Measurements from ENCODE around the gene PTAR1.

Gene PTAR1

GRCh38 chr9:69785757-69786156, 25.9 kb upstream of the PTAR1 start:
- ATAC-seq, result peak; percentile 63; the same call in 2 of the 3 replicates

GRCh38 chr9:69773258-69773657, 13.4 kb upstream of the PTAR1 start:
- no peak for ATAC-seq

More at GRCh38 chr9:69785757-69786156, 25.9 kb upstream of the PTAR1 start:
- TF ChIP-seq SNAI2 (CRISPR knock-in tag; IDR thresholded peaks at IDR 0.05) (no peak), ARNTL (CRISPR knock-in tag; IDR thresholded peaks at IDR 0.05; ENCODE audit: borderline replicate concordance, low read depth) (no peak), RARB (CRISPR knock-in tag; IDR thresholded peaks at IDR 0.05) (no peak), BACH2 (CRISPR knock-in tag; IDR thresholded peaks at IDR 0.05; ENCODE audit: borderline replicate concordance) (no peak), ZFP3 (CRISPR knock-in tag; IDR thresholded peaks at IDR 0.05) (no peak), CSDC2 (CRISPR knock-in tag; IDR thresholded peaks at IDR 0.05) (no peak)

GRCh38 chr9:69771775-69772418, 12.1 kb upstream of the PTAR1 start:
- no peak for ATAC-seq
- TF ChIP-seq RARB (CRISPR knock-in tag; IDR thresholded peaks at IDR 0.05), result no peak
- TF ChIP-seq ZFP3 (CRISPR knock-in tag; IDR thresholded peaks at IDR 0.05), result no peak
- TF ChIP-seq, protein P1, sequence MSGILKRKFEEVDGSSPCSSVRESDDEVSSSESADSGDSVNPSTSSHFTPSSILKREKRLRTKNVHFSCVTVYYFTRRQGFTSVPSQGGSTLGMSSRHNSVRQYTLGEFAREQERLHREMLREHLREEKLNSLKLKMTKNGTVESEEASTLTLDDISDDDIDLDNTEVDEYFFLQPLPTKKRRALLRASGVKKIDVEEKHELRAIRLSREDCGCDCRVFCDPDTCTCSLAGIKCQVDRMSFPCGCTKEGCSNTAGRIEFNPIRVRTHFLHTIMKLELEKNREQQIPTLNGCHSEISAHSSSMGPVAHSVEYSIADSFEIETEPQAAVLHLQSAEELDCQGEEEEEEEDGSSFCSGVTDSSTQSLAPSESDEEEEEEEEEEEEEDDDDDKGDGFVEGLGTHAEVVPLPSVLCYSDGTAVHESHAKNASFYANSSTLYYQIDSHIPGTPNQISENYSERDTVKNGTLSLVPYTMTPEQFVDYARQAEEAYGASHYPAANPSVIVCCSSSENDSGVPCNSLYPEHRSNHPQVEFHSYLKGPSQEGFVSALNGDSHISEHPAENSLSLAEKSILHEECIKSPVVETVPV (CRISPR knock-in tag; IDR thresholded peaks at IDR 0.05), result no peak
- TF ChIP-seq PATZ1 (CRISPR knock-in tag; IDR thresholded peaks at IDR 0.05; ENCODE audit: borderline replicate concordance), result no peak
- no peak for TF ChIP-seq CREB5 (CRISPR knock-in tag; IDR thresholded peaks at IDR 0.05; ENCODE audit: low read depth)

More at GRCh38 chr9:69773258-69773657, 13.4 kb upstream of the PTAR1 start:
- TF ChIP-seq ZNF70 (CRISPR knock-in tag; IDR thresholded peaks at IDR 0.05), result no peak
- TF ChIP-seq ISL1 (CRISPR knock-in tag; IDR thresholded peaks at IDR 0.05), result no peak

GRCh38 chr9:69768716-69769115, 8.9 kb upstream of the PTAR1 start:
- no peak for ATAC-seq
- TF ChIP-seq PATZ1 (CRISPR knock-in tag; IDR thresholded peaks at IDR 0.05; ENCODE audit: borderline replicate concordance), result no peak
- TF ChIP-seq, protein P1 (CRISPR knock-in tag; IDR thresholded peaks at IDR 0.05), result no peak
- no peak for TF ChIP-seq BACH2 (CRISPR knock-in tag; IDR thresholded peaks at IDR 0.05; ENCODE audit: borderline replicate concordance)
- no peak for TF ChIP-seq ZNF565 (CRISPR knock-in tag; conservative IDR thresholded peaks at IDR 0.05; ENCODE audit: low read depth)
- no peak for TF ChIP-seq ZFP3 (CRISPR knock-in tag; IDR thresholded peaks at IDR 0.05)
- TF ChIP-seq PPARA (CRISPR knock-in tag; IDR thresholded peaks at IDR 0.05; ENCODE audit: borderline replicate concordance), result no peak
- no peak for TF ChIP-seq RARB (CRISPR knock-in tag; IDR thresholded peaks at IDR 0.05)
- TF ChIP-seq GLIS3 (CRISPR knock-in tag; IDR thresholded peaks at IDR 0.05), result no peak
- no peak for TF ChIP-seq SNAI2 (CRISPR knock-in tag; IDR thresholded peaks at IDR 0.05)
- no peak for TF ChIP-seq ZNF8 (CRISPR knock-in tag; IDR thresholded peaks at IDR 0.05)
- no peak for TF ChIP-seq ISL1 (CRISPR knock-in tag; IDR thresholded peaks at IDR 0.05)
- TF ChIP-seq ZFP30 (CRISPR knock-in tag; IDR thresholded peaks at IDR 0.05), result no peak
- no peak for TF ChIP-seq ZC3H10 (CRISPR knock-in tag; IDR thresholded peaks at IDR 0.05)
- TF ChIP-seq TCF4 (CRISPR knock-in tag; IDR thresholded peaks at IDR 0.05; ENCODE audit: borderline replicate concordance), result no peak
- TF ChIP-seq OSR1 (CRISPR knock-in tag; IDR thresholded peaks at IDR 0.05), result no peak
- no peak for TF ChIP-seq ZNF70 (CRISPR knock-in tag; IDR thresholded peaks at IDR 0.05)

All from SK-N-SH treated with all-trans-retinoic acid at 6 μM for 48 hours (cell line).